ENCODE data around the gene MED27. TPM values are rescaled to one million over a fixed set of nuclear protein-coding genes. Genes with fewer than 3 reads are reported as not detected.
A peak's percentile ranks its signal among the peaks of the same experiment; 100 is the strongest.

MED27 gene
- total and polyA plus RNA-seq, 2 of the 13 experiments (the other 11 are each of a cell fraction or from before 2014, with no cell fraction given) = 16.9 to 19.0 TPM

- H3K79me2 ChIP-seq (ENCODE audit: insufficient read depth, low read length) = peaks cover 3% of the 10 kb centered on the region
- H3K27ac ChIP-seq (ENCODE audit: extremely low read length, insufficient read depth, low read length) = no peak overlapping the region
- H3K9me3 ChIP-seq (ENCODE audit: low read length) = peaks cover 9% of the 10 kb centered on the region; the same call in 1 of the 2 replicates
- DNase-seq (ENCODE audit: low spot score) (no peak), FAIRE-seq (no peak), ATAC-seq (no peak)
- intact Hi-C loops (cut with micrococcal nuclease; ENCODE audit: unreplicated experiment) (no loop called here), in situ Hi-C loops (cut with HindIII; ENCODE audit: extremely low pct_ligation_motif_present, low pct_unique_long_range_greater_than_20kb) (no loop called here)
- H3K4me2 ChIP-seq (ENCODE audit: low read depth, low read length) = no peak overlapping the region
- ChIA-PET POLR2A (no interaction called here), CTCF (ENCODE audit: low intra/inter-chr PET ratio, low total read pairs) (no interaction called here)
- TF ChIP-seq CEBPG (CRISPR knock-in tag; IDR thresholded peaks at IDR 0.05) (0 out of 2 replicates have a peak, but pooled peaks have one; percentile 28), CEBPB (IDR thresholded peaks at IDR 0.05; ENCODE audit: borderline replicate concordance, low read depth, low read length) (peak; percentile 66; the same call in 1 of the 2 replicates), ZBTB4 (CRISPR knock-in tag; IDR thresholded peaks at IDR 0.05; ENCODE audit: borderline replicate concordance) (no peak)
- WGBS (ENCODE audit: low lambda C conversion rate) = 93% methylated on average over 4 of the region's 4 CpGs
- no peak overlapping the region for H2AFZ ChIP-seq (ENCODE audit: low read length)
- H3K4me1 ChIP-seq (ENCODE audit: insufficient read depth, low read length) = no peaks in the 10 kb centered on the region
- peaks cover 0 to 14% of the 10 kb centered on the region in 2 experiments; a peak in 2 of 5 replicates for H3K36me3 ChIP-seq (replicated peaks in 1 of 2; ENCODE audit: control insufficient read depth in 1 of 2, insufficient read depth in 2 of 2, low read length in 2 of 2)
- H3K9ac ChIP-seq (ENCODE audit: insufficient read depth, low read depth, low read length) = no peak overlapping the region
- H3K4me3 ChIP-seq (replicated peaks in 1 of 3; ENCODE audit: insufficient read depth in 1 of 3, low read depth in 2 of 3, low read length in 3 of 3) = no peak overlapping the region
- H4K20me1 ChIP-seq (ENCODE audit: insufficient read depth, low read length) = no peaks in the 10 kb centered on the region
- no peaks in the 10 kb centered on the region for H3K27me3 ChIP-seq (ENCODE audit: control insufficient read depth in 1 of 2, insufficient read depth in 2 of 2, low read length in 2 of 2)
- no TSS peak for BruUV-seq (replicated peaks)
Observed at GRCh38 chr9:132062806-132063205, 16.9 kb downstream of the MED27 start.

- POLR2A ChIA-PET = no interaction called here
- CTCF ChIA-PET (ENCODE audit: low intra/inter-chr PET ratio, low total read pairs) = no interaction called here
- no peak for TF ChIP-seq SALL1 (CRISPR knock-in tag; IDR thresholded peaks at IDR 0.05)
- TF ChIP-seq ZNF318 (CRISPR knock-in tag; IDR thresholded peaks at IDR 0.05) = no peak
- TF ChIP-seq BORCS8-MEF2B (CRISPR knock-in tag; IDR thresholded peaks at IDR 0.05) = no peak
Observed at GRCh38 chr9:132061526-132061925, 18.1 kb downstream of the MED27 start.

More at GRCh38 chr9:132061526-132061925, 18.1 kb downstream of the MED27 start:
- Histone ChIP-seq H4K20me1 (ENCODE audit: insufficient read depth, low read length) (no peaks in the 10 kb centered on the region), H3K4me3 (replicated peaks in 1 of 3; ENCODE audit: insufficient read depth in 1 of 3, low read depth in 2 of 3, low read length in 3 of 3) (no peak overlapping the region), H2AFZ (ENCODE audit: low read length) (no peak overlapping the region), H3K36me3 (replicated peaks in 1 of 2; ENCODE audit: control insufficient read depth in 1 of 2, insufficient read depth in 2 of 2, low read length in 2 of 2) (peaks cover 0 to 14% of the 10 kb centered on the region in 2 experiments; a peak in 2 of 5 replicates), H3K9me3 (ENCODE audit: low read length) (peaks cover 9% of the 10 kb centered on the region; the same call in 1 of the 2 replicates), H3K79me2 (ENCODE audit: insufficient read depth, low read length) (peaks cover 3% of the 10 kb centered on the region), H3K9ac (ENCODE audit: insufficient read depth, low read depth, low read length) (no peak overlapping the region), H3K4me2 (ENCODE audit: low read depth, low read length) (no peak overlapping the region), H3K27ac (ENCODE audit: extremely low read length, insufficient read depth, low read length) (no peak overlapping the region), H3K27me3 (ENCODE audit: control insufficient read depth in 1 of 2, insufficient read depth in 2 of 2, low read length in 2 of 2) (no peaks in the 10 kb centered on the region), H3K4me1 (ENCODE audit: insufficient read depth, low read length) (no peaks in the 10 kb centered on the region)
- in situ Hi-C loops (cut with HindIII; ENCODE audit: extremely low pct_ligation_motif_present, low pct_unique_long_range_greater_than_20kb) (no loop called here), intact Hi-C loops (cut with micrococcal nuclease; ENCODE audit: unreplicated experiment) (no loop called here)
- ATAC-seq = no peak
- no peak for DNase-seq (ENCODE audit: low spot score)
- WGBS (ENCODE audit: low lambda C conversion rate) = 98% methylated on average over 3 of the region's 3 CpGs
- no peak for FAIRE-seq
- no TSS peak for BruUV-seq (replicated peaks)
